Right atrium auricular region (tissue), 2 donors: ENCODE data around the gene GIMAP7. TPM values are rescaled to one million over a fixed set of nuclear protein-coding genes. Genes with fewer than 3 reads are reported as not detected.

Source experiments
- DNase-seq: peaks from one replicate; pipeline ENCODE4 v3.0.0-alpha.2; 2019; ENCODE audit warnings: low spot score
- H3K27ac ChIP-seq, 2 donors: fragments of 200-600 bp; sonication (generic); 1 replicate in 1 of 2; 2 replicates in 1 of 2; pipeline ENCODE4 v1.5.1; 2016 to 2019
- H3K27me3 ChIP-seq, 2 donors: fragments of 200-600 bp; sonication (generic); one replicate each; pipeline versions ENCODE4 v1.5.1 to v1.6.0; 2017 to 2019
- H3K36me3 ChIP-seq: fragments of 200-600 bp; sonication (generic); one replicate; pipeline ENCODE4 v1.5.1; 2016
- H3K4me1 ChIP-seq, 2 donors: fragments of 200-600 bp; sonication (generic); one replicate each; pipeline versions ENCODE4 v1.5.1 to v1.6.0; 2017 to 2019
- H3K4me3 ChIP-seq, 2 donors: fragments of 200-600 bp; sonication (generic); 1 replicate in 1 of 2; 2 replicates in 1 of 2; pipeline ENCODE4 v1.5.1; 2017 to 2019; ENCODE audit warnings: mild to moderate bottlenecking in 1 of 2, moderate library complexity in 1 of 2
- H3K9me3 ChIP-seq, 2 donors: fragments of 200-600 bp; sonication (generic); one replicate each; pipeline ENCODE4 v1.5.1; 2019
- total RNA-seq, 2 donors: library from RNA; depleted of rRNA; stranded (reverse); fragments of >200 nt; gene quantifications; one replicate each; pipeline ENCODE4 v1.1.0, GENCODE V29; 2016
- TF ChIP-seq, protein P1 (sequence below), 2 donors: fragments of 200-600 bp; sonication (generic); IDR thresholded peaks; one replicate each; pipeline ENCODE4 v1.5.1; 2019; ENCODE audit warnings: antibody characterized with exemption in 2 of 2

The GIMAP7 gene
- total RNA-seq, 2 donors from 2014 or later, result 12.7 to 12.9 TPM

- no peaks in the 10 kb centered on the region for H3K4me1 ChIP-seq
- no peaks in the 10 kb centered on the region for H3K27me3 ChIP-seq
- no peak overlapping the region for H3K27ac ChIP-seq
- TF ChIP-seq, protein P1, sequence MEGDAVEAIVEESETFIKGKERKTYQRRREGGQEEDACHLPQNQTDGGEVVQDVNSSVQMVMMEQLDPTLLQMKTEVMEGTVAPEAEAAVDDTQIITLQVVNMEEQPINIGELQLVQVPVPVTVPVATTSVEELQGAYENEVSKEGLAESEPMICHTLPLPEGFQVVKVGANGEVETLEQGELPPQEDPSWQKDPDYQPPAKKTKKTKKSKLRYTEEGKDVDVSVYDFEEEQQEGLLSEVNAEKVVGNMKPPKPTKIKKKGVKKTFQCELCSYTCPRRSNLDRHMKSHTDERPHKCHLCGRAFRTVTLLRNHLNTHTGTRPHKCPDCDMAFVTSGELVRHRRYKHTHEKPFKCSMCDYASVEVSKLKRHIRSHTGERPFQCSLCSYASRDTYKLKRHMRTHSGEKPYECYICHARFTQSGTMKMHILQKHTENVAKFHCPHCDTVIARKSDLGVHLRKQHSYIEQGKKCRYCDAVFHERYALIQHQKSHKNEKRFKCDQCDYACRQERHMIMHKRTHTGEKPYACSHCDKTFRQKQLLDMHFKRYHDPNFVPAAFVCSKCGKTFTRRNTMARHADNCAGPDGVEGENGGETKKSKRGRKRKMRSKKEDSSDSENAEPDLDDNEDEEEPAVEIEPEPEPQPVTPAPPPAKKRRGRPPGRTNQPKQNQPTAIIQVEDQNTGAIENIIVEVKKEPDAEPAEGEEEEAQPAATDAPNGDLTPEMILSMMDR (IDR thresholded peaks at IDR 0.05), result no peak
- H3K36me3 ChIP-seq, result no peaks in the 10 kb centered on the region
- DNase-seq, result no peak
- H3K4me3 ChIP-seq, result no peak overlapping the region
- H3K9me3 ChIP-seq, result no peaks in the 10 kb centered on the region
These were observed 11.5 kb upstream of the GIMAP7 start for GRCh38 chr7:150503155-150503554.

DNA sequence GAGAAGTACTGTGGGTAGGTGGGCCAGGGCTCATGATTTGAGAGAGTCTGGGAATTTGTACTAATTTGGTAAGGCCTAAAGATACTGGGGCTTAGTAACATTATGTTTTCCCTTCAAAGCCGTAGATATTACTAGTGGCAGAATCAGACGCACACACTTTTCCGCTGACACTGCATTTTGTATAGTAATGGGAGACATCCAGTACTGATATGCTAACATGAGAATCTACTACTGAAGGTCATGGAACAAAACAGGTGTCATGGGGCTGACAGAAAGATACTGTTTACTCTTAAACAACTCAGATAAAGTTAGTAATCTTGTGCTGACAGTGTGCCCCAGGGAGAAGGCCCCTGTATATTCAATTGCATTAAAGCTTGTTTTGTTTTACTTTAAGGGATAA lies 11.1 kb upstream of the GIMAP7 start:
- Histone ChIP-seq H3K27me3 (no peaks in the 10 kb centered on the region), H3K36me3 (no peaks in the 10 kb centered on the region), H3K4me3 (no peak overlapping the region), H3K27ac (no peak overlapping the region), H3K4me1 (no peaks in the 10 kb centered on the region), H3K9me3 (no peaks in the 10 kb centered on the region)
- no peak for DNase-seq
- TF ChIP-seq, protein P1 (IDR thresholded peaks at IDR 0.05), result no peak

GRCh38 chr7:150507947-150508602 lies 6.6 kb upstream of the GIMAP7 start:
- no peaks in the 10 kb centered on the region for H3K4me1 ChIP-seq
- no peak overlapping the region for H3K27ac ChIP-seq
- TF ChIP-seq, protein P1 (IDR thresholded peaks at IDR 0.05), result no peak

GRCh38 chr7:150511048-150511447 lies 3.6 kb upstream of the GIMAP7 start:
- H3K27ac ChIP-seq, result no peak overlapping the region
- no peaks in the 10 kb centered on the region for H3K4me1 ChIP-seq
- no peak for DNase-seq
- TF ChIP-seq, protein P1 (IDR thresholded peaks at IDR 0.05), result no peak
- no peaks in the 10 kb centered on the region for H3K27me3 ChIP-seq
- H3K36me3 ChIP-seq, result no peaks in the 10 kb centered on the region
- H3K9me3 ChIP-seq, result peaks cover 0 to 4% of the 10 kb centered on the region in 2 donors
- H3K4me3 ChIP-seq, result no peak overlapping the region

More at GRCh38 chr7:150507947-150508602, 6.6 kb upstream of the GIMAP7 start:
- H3K4me3 ChIP-seq, result no peak overlapping the region
- H3K9me3 ChIP-seq, result peaks cover 0 to 4% of the 10 kb centered on the region in 2 donors
- no peaks in the 10 kb centered on the region for H3K27me3 ChIP-seq
- H3K36me3 ChIP-seq, result no peaks in the 10 kb centered on the region
- no peak for DNase-seq

DNA sequence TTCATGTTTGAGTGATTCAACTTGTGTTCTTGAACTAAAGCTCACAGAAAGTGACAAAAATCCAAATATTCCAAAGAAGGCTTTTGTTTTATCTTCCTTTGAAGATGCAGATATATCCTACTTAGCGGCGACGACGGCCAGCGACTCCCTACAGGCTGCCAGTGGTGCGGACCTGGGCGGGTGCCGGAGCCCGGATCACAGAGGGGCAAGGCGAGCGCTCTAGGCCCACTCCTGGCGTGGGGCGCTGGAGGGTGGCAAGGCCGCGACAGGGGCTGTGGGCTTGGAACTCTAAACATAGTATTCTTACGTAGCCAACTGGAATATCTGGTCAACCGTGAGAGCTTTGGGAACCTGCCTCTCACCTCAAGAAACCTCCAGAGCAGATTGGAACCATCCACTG lies 914 bp upstream of the GIMAP7 start:
- peaks cover 0 to 4% of the 10 kb centered on the region in 2 donors for H3K9me3 ChIP-seq
- TF ChIP-seq, protein P1 (IDR thresholded peaks at IDR 0.05), result no peak
- H3K36me3 ChIP-seq, result no peaks in the 10 kb centered on the region
- DNase-seq, result no peak
- H3K27me3 ChIP-seq, result no peaks in the 10 kb centered on the region
- peak overlapping the region in 1 of 2 donors; percentile 46 for H3K4me3 ChIP-seq
- H3K27ac ChIP-seq, result peak overlapping the region; percentile 62 to 78
- no peaks in the 10 kb centered on the region for H3K4me1 ChIP-seq
